ENCODE measurements around the gene ZNF793. TPM values are rescaled to one million over a fixed set of nuclear protein-coding genes. Genes with fewer than 3 reads are reported as not detected.

ZNF793 gene
- total and polyA plus RNA-seq, 9 of the 15 experiments (the other 6 are each of a cell fraction or from before 2014, with no cell fraction given) = 0.02 to 0.04 (median 0.03) TPM; not detected in 6

DNA sequence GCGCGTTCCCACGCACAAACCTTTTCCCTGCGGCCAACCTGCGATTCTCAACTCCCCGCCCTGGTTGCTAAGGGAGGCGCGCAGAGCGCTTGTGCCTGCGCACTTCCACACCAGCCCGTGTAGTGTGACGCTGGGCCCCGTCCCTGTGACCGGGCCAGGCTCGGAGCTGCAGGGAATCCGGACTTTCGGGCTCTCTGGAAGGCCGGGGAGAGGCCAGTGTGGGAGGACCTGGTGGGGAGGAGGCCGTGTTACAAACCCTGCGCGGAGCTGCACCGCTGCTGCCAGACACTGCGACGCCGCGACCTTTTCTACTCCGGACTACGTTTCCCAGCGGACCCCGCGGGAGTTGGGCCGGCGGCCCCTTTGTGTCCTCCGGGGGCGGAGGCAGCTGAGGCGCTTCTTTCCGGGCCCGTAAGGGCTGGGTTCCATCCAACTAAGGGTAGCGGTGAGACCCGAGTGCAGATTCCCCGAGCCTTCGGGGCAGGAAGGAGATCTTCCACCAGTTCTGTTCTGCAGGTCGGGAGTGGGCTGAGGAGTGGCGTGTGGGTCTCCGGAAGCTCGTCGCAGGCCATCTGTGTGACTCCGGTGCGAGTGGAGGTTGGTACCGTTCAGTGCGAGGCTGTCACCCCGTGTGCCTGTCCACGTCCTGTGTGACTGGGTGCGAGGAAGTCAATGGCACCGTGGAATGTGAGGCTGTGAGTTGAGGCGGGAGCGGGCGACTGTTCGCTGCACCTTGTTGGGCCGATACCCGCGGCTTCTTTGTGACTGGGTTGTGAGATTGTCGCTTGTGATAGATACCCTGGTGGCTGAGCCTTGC lies 37.6 kb upstream of the ZNF793 start, which contains the start of gene ZNF570:
ZNF570 (plus strand) TSS at position 396 of the 817 bp plus-strand sequence. CDS start 999 bp downstream, outside the sequence.
- 0 out of 2 replicates have a peak within 1 kb of the TSS, but pooled peaks have one; percentile 55 for H2AFZ ChIP-seq (ENCODE audit: low read depth, low read length)
- peak within 1 kb of the TSS; percentile 34 for H3K4me2 ChIP-seq (ENCODE audit: insufficient read depth, low read length)
- ATAC-seq (no peak), FAIRE-seq (no peak), DNase-seq (ENCODE audit: extremely low read depth in 1 of 4, low spot score in 3 of 4) (peak in 3 of 4 experiments; percentile 7 to 13 (median 9))
- no peaks in the 10 kb centered on the region for H3K9me1 ChIP-seq (ENCODE audit: control insufficient read depth, insufficient read depth, low read length)
- H3K27me3 ChIP-seq (ENCODE audit: control insufficient read depth in 2 of 2, insufficient read depth in 2 of 2, low read length in 2 of 2) = no peaks in the 10 kb centered on the region
- intact Hi-C loops (cut with micrococcal nuclease) (no loop called here), in situ Hi-C loops (cut with MboI) (no loop called here)
- peaks cover 7% of the 10 kb centered on the region; the same call in 1 of the 3 replicates for H3K36me3 ChIP-seq (ENCODE audit: control insufficient read depth, insufficient read depth, low read length)
- H3K9ac ChIP-seq (ENCODE audit: insufficient read depth in 1 of 2, low read depth in 2 of 2, low read length in 2 of 2) = no peak within 1 kb of the TSS; a peak in 1 of 4 replicates
- TF ChIP-seq SIX5 (IDR thresholded peaks at IDR 0.05; ENCODE audit: borderline replicate concordance in 1 of 2, insufficient read depth in 1 of 2, low read depth in 1 of 2, low read length in 2 of 2) (peak; percentile 22 to 31; a peak in 1 of 4 replicates), HNRNPUL1 (IDR thresholded peaks at IDR 0.05; ENCODE audit: low read length) (no peak), HCFC1 (IDR thresholded peaks at IDR 0.05; ENCODE audit: low read depth, low read length) (peak; percentile 59), ETV1 (tag; conservative IDR thresholded peaks at IDR 0.05; ENCODE audit: low read depth) (no peak)
- TF ChIP-seq, protein P1, sequence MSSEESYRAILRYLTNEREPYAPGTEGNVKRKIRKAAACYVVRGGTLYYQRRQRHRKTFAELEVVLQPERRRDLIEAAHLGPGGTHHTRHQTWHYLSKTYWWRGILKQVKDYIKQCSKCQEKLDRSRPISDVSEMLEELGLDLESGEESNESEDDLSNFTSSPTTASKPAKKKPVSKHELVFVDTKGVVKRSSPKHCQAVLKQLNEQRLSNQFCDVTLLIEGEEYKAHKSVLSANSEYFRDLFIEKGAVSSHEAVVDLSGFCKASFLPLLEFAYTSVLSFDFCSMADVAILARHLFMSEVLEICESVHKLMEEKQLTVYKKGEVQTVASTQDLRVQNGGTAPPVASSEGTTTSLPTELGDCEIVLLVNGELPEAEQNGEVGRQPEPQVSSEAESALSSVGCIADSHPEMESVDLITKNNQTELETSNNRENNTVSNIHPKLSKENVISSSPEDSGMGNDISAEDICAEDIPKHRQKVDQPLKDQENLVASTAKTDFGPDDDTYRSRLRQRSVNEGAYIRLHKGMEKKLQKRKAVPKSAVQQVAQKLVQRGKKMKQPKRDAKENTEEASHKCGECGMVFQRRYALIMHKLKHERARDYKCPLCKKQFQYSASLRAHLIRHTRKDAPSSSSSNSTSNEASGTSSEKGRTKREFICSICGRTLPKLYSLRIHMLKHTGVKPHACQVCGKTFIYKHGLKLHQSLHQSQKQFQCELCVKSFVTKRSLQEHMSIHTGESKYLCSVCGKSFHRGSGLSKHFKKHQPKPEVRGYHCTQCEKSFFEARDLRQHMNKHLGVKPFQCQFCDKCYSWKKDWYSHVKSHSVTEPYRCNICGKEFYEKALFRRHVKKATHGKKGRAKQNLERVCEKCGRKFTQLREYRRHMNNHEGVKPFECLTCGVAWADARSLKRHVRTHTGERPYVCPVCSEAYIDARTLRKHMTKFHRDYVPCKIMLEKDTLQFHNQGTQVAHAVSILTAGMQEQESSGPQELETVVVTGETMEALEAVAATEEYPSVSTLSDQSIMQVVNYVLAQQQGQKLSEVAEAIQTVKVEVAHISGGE (CRISPR knock-in tag; IDR thresholded peaks at IDR 0.05) = peak; percentile 58 to 96 (median 95); a peak in 5 of 6 replicates
- TF ChIP-seq, protein P2, sequence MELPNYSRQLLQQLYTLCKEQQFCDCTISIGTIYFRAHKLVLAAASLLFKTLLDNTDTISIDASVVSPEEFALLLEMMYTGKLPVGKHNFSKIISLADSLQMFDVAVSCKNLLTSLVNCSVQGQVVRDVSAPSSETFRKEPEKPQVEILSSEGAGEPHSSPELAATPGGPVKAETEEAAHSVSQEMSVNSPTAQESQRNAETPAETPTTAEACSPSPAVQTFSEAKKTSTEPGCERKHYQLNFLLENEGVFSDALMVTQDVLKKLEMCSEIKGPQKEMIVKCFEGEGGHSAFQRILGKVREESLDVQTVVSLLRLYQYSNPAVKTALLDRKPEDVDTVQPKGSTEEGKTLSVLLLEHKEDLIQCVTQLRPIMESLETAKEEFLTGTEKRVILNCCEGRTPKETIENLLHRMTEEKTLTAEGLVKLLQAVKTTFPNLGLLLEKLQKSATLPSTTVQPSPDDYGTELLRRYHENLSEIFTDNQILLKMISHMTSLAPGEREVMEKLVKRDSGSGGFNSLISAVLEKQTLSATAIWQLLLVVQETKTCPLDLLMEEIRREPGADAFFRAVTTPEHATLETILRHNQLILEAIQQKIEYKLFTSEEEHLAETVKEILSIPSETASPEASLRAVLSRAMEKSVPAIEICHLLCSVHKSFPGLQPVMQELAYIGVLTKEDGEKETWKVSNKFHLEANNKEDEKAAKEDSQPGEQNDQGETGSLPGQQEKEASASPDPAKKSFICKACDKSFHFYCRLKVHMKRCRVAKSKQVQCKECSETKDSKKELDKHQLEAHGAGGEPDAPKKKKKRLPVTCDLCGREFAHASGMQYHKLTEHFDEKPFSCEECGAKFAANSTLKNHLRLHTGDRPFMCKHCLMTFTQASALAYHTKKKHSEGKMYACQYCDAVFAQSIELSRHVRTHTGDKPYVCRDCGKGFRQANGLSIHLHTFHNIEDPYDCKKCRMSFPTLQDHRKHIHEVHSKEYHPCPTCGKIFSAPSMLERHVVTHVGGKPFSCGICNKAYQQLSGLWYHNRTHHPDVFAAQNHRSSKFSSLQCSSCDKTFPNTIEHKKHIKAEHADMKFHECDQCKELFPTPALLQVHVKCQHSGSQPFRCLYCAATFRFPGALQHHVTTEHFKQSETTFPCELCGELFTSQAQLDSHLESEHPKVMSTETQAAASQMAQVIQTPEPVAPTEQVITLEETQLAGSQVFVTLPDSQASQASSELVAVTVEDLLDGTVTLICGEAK (IDR thresholded peaks at IDR 0.05) = peak; percentile 51; the same call in 1 of the 2 replicates
- TF ChIP-seq, protein P2 (CRISPR knock-in tag; IDR thresholded peaks at IDR 0.05) = no peak
- H3K27ac ChIP-seq (ENCODE audit: extremely low read depth, low read depth, low read length) = no peak within 1 kb of the TSS
- no TSS peak for BruUV-seq (replicated peaks)
- no peaks in the 10 kb centered on the region for H4K20me1 ChIP-seq (replicated peaks; ENCODE audit: control insufficient read depth, insufficient read depth, low read length)
- no peaks in the 10 kb centered on the region; the same call in 2 of the 3 replicates for H3K79me2 ChIP-seq (ENCODE audit: control insufficient read depth, insufficient read depth, low read length)
- CTCF ChIA-PET (ENCODE audit: low intra/inter-chr PET ratio) = no interaction called here
- H3K4me1 ChIP-seq (replicated peaks in 1 of 2; ENCODE audit: control insufficient read depth in 2 of 2, insufficient read depth in 2 of 2, low read length in 2 of 2) = peaks cover 0 to 10% of the 10 kb centered on the region in 2 experiments; a peak in 2 of 5 replicates
- peak within 1 kb of the TSS; percentile 29 for H3K4me3 ChIP-seq
- peaks cover 3% of the 10 kb centered on the region; the same call in 1 of the 2 replicates for H3K9me3 ChIP-seq (replicated peaks; ENCODE audit: control insufficient read depth, insufficient read depth, low read depth, low read length)
- POLR2A ChIA-PET = interaction anchor here (0.7 kb wide), 1 partner anchor 858 kb away, joined by 4 read pairs; no protein-coding TSS in a partner anchor
- 29% methylated on average over 39 of the region's 63 CpGs for WGBS (ENCODE audit: insufficient coverage, low coverage, missing lambda C conversion rate)

Measured in K562 (cell line).